LNCAP (cell line): ENCODE results near the gene SLC9A8.

Source experiments
- TF ChIP-seq, protein P1 (sequence below): fragments of 450-650 bp; IDR thresholded peaks from 2 replicates; pipeline ENCODE4 v1.5.1; 2017; ENCODE audit warnings: mild to moderate bottlenecking

Gene SLC9A8, protein sequence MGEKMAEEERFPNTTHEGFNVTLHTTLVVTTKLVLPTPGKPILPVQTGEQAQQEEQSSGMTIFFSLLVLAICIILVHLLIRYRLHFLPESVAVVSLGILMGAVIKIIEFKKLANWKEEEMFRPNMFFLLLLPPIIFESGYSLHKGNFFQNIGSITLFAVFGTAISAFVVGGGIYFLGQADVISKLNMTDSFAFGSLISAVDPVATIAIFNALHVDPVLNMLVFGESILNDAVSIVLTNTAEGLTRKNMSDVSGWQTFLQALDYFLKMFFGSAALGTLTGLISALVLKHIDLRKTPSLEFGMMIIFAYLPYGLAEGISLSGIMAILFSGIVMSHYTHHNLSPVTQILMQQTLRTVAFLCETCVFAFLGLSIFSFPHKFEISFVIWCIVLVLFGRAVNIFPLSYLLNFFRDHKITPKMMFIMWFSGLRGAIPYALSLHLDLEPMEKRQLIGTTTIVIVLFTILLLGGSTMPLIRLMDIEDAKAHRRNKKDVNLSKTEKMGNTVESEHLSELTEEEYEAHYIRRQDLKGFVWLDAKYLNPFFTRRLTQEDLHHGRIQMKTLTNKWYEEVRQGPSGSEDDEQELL

DNA sequence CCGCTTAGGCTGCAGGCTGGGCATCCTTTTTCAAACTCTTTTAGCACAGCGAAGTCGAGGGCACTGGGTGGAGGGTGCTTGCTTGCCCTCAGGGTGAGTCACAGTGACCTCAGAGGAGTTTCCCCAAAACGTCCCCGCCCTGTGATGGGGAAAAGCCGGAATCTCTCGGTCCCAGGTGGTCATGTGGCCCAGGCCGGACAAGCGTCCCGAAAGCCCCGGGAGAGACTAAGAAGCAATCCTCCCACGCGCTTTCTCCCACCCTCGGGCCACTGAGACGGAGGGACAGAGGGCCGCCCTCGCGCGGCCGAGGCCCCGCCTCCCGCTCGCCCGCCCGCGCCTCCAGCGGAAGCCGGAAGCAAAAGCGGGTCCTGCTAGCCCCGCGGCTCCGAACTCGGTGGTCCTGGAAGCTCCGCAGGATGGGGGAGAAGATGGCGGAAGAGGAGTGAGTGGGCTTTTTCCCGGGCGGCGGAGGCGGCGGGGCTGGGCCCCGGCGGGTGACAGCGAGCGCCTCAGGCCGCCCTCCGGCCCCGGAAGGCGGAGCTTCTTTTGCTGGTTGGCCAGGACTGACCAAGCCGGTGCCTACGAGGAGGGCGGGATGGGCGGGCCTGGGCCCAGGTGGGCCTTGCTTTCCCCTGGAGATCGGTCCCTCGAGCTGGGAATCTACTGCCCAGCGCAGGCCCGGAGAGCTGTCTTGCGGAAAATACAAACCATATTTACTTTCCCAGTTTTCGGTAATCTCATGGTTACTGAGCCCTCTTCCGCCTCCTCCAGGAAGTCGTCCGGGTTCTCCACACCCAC, at the start of gene SLC9A8:
Gene SLC9A8, plus strand, starts transcription at position 322 of the 798 bp plus-strand sequence. Its CDS starts 95 bp downstream, at position 417.
- TF ChIP-seq, protein P1, sequence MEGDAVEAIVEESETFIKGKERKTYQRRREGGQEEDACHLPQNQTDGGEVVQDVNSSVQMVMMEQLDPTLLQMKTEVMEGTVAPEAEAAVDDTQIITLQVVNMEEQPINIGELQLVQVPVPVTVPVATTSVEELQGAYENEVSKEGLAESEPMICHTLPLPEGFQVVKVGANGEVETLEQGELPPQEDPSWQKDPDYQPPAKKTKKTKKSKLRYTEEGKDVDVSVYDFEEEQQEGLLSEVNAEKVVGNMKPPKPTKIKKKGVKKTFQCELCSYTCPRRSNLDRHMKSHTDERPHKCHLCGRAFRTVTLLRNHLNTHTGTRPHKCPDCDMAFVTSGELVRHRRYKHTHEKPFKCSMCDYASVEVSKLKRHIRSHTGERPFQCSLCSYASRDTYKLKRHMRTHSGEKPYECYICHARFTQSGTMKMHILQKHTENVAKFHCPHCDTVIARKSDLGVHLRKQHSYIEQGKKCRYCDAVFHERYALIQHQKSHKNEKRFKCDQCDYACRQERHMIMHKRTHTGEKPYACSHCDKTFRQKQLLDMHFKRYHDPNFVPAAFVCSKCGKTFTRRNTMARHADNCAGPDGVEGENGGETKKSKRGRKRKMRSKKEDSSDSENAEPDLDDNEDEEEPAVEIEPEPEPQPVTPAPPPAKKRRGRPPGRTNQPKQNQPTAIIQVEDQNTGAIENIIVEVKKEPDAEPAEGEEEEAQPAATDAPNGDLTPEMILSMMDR = peak; percentile 20; the same call in 1 of the 2 replicates

DNA sequence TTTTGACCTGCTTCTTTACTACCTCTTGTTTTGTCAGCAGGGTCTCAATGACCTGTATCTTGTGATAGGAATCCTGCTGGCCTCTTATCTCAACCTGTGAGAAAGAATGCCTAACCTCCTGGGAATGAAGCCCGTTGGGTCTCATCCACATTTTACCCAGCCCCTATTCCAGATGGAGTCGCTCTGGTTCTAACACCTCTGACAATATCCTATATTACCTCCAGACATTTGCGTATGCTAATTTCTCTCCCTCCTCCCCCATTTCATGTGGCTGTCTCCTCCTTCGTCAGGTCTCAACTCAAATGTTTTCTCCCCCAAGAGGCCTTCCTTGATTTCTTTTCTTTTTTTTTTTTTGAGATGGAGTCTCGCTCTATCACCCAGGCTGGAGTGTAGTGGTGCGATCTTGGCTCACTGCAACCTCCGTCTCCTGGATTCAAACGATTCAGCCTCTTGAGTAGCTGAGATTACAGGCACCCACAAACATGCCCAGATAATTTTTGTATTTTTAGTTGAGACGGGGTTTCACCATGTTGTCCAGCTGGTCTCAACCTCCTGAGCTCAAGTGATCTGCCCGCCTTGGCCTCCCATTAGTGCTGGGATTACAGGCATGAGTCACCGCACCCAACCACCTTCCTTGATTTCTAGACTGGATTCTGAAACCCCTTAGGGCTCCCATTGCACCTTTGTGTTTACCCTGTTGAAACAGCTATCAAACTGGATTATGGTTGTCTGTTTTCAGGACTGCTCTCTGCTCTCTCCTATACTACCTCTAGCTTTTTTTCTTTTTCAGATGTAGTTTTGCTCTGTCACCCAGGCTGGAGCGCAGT, 49.5 kb upstream of the SLC9A8 start:
- TF ChIP-seq, protein P1 = no peak

DNA sequence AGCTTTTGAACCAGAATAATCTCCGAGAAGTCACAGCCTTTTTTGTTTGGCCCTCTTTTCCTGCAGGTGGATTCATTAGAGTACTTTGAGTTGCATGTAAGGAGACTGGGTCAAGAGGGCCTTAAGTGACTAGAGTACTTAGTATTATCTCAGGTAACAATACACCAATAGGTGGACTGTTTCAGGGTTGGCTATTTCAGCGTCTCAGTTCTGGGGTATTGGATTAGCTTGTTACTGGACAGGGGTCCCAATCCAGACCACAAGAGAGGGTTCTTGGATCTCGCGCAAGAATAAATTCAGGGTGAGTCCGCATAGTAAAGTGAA, 47.3 kb upstream of the SLC9A8 start:
- TF ChIP-seq, protein P1 = no peak

DNA sequence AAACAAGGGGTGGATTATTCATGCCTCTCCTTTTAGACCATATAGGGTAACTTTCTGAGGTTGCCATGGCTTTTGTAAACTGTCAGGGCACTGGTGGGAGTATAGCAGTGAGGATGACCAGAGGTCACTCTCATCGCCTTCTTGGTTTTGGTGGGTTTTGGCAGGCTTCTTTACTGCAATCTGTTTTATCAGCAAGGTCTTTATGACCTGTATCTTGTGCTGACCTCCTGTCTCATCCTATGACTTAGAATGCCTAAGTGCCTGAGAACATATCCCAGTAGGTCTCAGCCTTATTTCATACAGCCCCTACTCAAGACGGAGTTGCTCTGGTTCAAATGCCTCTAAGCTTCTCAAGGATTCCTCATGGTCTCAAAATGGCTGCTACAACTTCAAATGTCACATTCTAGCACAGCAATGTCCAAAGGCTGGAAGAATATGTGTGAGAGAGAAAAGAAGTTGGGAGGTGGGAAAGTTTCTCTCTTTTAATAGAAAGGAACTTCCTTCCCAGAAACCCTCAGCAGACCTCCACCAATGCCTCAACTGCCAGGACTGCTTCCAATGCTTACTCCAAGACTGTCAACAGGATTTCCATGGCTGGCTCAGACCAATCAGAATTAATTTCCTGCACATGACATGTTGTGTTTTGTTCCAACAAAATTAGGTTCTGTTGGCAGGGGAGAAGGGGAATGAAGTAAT, 46.6 kb upstream of the SLC9A8 start:
- TF ChIP-seq, protein P1 = no peak

DNA sequence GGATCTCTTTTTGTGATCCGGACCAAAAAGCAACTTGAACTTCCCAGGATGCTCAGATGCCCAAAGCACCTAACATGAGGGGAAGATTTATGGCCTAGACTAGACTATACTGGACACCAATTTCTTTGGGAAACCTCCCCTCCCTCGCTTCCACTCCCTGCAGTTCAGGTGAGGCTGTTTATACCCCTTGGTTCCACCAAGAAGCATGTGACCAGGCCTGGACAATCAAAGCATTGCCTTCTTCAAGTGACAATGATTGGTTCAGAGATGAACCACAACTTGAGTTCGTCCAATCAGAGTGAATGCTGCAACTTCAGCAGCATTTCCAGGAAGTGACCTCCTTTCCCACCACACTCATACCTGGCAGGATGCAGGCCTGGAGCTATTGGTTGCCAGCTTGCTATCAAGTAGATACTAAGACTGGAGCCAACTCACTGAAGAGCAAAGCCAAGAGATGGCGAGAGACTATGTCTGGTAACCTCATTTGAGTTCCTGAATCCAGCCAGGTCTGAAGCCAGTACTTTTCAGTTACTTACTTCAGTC, 45.6 kb upstream of the SLC9A8 start:
- TF ChIP-seq, protein P1 = no peak

DNA sequence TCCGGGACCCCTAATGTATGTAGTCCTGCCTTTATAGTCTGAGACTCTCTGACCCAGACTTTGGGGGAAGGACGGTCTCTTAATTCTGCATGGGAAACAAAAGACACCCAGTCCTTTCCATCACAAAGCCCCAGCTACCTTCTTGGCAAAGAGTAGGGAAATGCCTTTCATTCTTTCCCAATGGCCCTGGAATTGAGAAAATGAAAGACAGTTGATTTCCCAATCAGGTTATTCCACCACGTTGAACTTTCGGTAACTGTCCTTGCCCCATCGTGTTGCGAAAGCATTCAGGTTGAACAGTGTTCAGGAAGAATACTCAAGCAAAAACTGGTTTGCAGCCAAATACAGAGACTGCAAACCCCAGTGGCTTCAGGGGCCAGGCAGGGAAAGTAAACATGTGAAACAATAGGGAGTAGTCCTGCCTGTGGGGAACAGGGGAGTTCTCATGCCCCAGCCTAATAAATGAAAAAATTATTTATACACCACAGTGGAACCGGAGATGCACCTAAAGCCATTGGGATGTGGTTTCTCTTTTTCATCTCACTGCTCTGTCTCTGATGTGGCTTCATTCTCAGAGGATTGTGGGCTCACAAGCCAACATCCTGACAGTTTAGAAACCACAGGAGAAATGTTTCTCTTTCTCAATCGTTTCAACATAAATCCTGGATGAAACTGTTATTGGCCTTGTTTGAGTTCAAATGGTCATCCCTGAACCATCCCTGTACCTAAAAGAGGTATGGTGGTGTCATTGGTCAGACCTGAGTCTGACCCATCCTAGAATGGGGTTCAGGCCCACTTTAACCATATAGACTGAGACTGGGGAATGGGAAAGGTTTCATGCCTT, 44.2 kb upstream of the SLC9A8 start:
- TF ChIP-seq, protein P1 = no peak
